PC-9 (cell line): ENCODE results near the gene MXD1. TPM values are rescaled to one million over a fixed set of nuclear protein-coding genes. Genes with fewer than 3 reads are reported as not detected.

Experiments used
- BruUV-seq: library from RNA; stranded (reverse); fragments of 400-500 nt; replicated peaks from 2 replicates; lab custom pipeline; 2021; lab: Mats Ljungman, UMichigan
- CTCF ChIA-PET: fragments of 300-600 bp; sonication (Branson Sonifier 250); formaldehyde crosslinking; loops from one replicate; lab custom pipeline; 2022; ENCODE audit warnings: antibody characterized with exemption; lab: Charles Lee
- POLR2A ChIA-PET: fragments of 300-600 bp; sonication (Branson Sonifier 250); formaldehyde crosslinking; loops from one replicate; lab custom pipeline; 2022; ENCODE audit warnings: antibody characterized with exemption; ENCODE audit not compliant: unreplicated experiment; lab: Charles Lee
- DNase-seq, 2 experiments: peaks; one replicate each; pipeline versions ENCODE4 v3.0.0 to v3.0.0-alpha.2; 2015 to 2022; ENCODE audit warnings: mixed read lengths in 1 of 2
- H2AFZ ChIP-seq: fragments of 200-600 bp; sonication (generic); 2 replicates; pipeline ENCODE4 v1.8.1; 2017; ENCODE audit warnings: antibody characterized with exemption
- H3F3A ChIP-seq: fragments of 200-600 bp; sonication (generic); 2 replicates; pipeline ENCODE4 v1.8.1; 2017; ENCODE audit warnings: antibody characterized with exemption, mild to moderate bottlenecking, low read depth; ENCODE audit not compliant: insufficient read depth
- H3K27ac ChIP-seq: fragments of 200-600 bp; sonication (generic); 2 replicates; pipeline ENCODE4 v1.6.1; 2016; ENCODE audit warnings: mixed run types
- H3K27me3 ChIP-seq: fragments of 200-600 bp; sonication (generic); 2 replicates; pipeline ENCODE4 v1.6.1; 2016; ENCODE audit warnings: low read depth, mixed run types; ENCODE audit not compliant: insufficient read depth
- H3K36me3 ChIP-seq: fragments of 200-600 bp; sonication (generic); 2 replicates; pipeline ENCODE4 v1.6.1; 2016; ENCODE audit warnings: low read depth, mixed run types
- H3K4me1 ChIP-seq: fragments of 200-600 bp; sonication (generic); replicated peaks from 2 replicates; pipeline ENCODE4 v1.6.1; 2016; ENCODE audit warnings: mixed run types; ENCODE audit not compliant: insufficient read depth
- H3K4me2 ChIP-seq: fragments of 200-600 bp; sonication (generic); 2 replicates; pipeline ENCODE4 v1.6.1; 2017; ENCODE audit warnings: mixed run types
- H3K4me3 ChIP-seq: fragments of 200-600 bp; sonication (generic); 2 replicates; pipeline ENCODE4 v1.6.1; 2016; ENCODE audit warnings: mixed run types
- H3K79me2 ChIP-seq: fragments of 200-600 bp; sonication (generic); 2 replicates; pipeline ENCODE4 v1.6.1; 2017; ENCODE audit warnings: low read depth, mixed run types
- H3K9me2 ChIP-seq: fragments of 200-600 bp; sonication (generic); 2 replicates; pipeline ENCODE4 v1.8.1; 2017; ENCODE audit warnings: mild to moderate bottlenecking; ENCODE audit not compliant: insufficient read depth
- H3K9me3 ChIP-seq: fragments of 200-600 bp; sonication (generic); 2 replicates; pipeline ENCODE4 v1.8.1; 2016; ENCODE audit warnings: low read depth; ENCODE audit not compliant: insufficient read depth
- H4K20me1 ChIP-seq: fragments of 200-600 bp; sonication (generic); 2 replicates; pipeline ENCODE4 v1.8.1; 2017; ENCODE audit not compliant: insufficient read depth
- EZH2 ChIP-seq: fragments of 200-600 bp; sonication (generic); IDR thresholded peaks from 2 replicates; pipeline ENCODE4 v1.8.0; 2017; ENCODE audit warnings: antibody characterized with exemption, low read depth
- intact Hi-C: fragments of 100-400 bp; cut with micrococcal nuclease; formaldehyde crosslinking; loops from one replicate; pipeline ENCODE4 v1.10.0; 2022; ENCODE audit not compliant: unreplicated experiment
- total RNA-seq: library from RNA; stranded (reverse); gene quantifications from 2 replicates; pipeline ENCODE4 v1.2.3, GENCODE V29; 2021
- TF ChIP-seq, protein P1 (sequence below): fragments of 200-600 bp; sonication (generic); conservative IDR thresholded peaks from 2 replicates; pipeline ENCODE4 v1.6.1; 2017; ENCODE audit warnings: mixed run types, antibody characterized with exemption, mild to moderate bottlenecking, moderate library complexity

The MXD1 gene
- total RNA-seq, 1 experiment from 2014 or later = 8.8 TPM

GRCh38 chr2:69979902-69980807, 65.2 kb downstream of the MXD1 start:
- Histone ChIP-seq H3K9me3 (no peaks in the 10 kb centered on the region), H3K9me2 (no peaks in the 10 kb centered on the region), H3K79me2 (no peaks in the 10 kb centered on the region), H3F3A (no peaks in the 10 kb centered on the region), H3K4me3 (no peak overlapping the region), H3K27ac (no peak overlapping the region), H3K27me3 (no peaks in the 10 kb centered on the region), H3K4me2 (no peak overlapping the region), H4K20me1 (no peaks in the 10 kb centered on the region), H2AFZ (no peak overlapping the region), H3K4me1 (0 out of 2 replicates have a peak, but pooled peaks cover 3% of the 10 kb centered on the region), H3K36me3 (no peaks in the 10 kb centered on the region)
- intact Hi-C loops = no loop called here
- TF ChIP-seq, protein P1, sequence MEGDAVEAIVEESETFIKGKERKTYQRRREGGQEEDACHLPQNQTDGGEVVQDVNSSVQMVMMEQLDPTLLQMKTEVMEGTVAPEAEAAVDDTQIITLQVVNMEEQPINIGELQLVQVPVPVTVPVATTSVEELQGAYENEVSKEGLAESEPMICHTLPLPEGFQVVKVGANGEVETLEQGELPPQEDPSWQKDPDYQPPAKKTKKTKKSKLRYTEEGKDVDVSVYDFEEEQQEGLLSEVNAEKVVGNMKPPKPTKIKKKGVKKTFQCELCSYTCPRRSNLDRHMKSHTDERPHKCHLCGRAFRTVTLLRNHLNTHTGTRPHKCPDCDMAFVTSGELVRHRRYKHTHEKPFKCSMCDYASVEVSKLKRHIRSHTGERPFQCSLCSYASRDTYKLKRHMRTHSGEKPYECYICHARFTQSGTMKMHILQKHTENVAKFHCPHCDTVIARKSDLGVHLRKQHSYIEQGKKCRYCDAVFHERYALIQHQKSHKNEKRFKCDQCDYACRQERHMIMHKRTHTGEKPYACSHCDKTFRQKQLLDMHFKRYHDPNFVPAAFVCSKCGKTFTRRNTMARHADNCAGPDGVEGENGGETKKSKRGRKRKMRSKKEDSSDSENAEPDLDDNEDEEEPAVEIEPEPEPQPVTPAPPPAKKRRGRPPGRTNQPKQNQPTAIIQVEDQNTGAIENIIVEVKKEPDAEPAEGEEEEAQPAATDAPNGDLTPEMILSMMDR = no peak
- TF ChIP-seq EZH2 = no peak
- DNase-seq = no peak
- ChIA-PET CTCF (interaction anchor here (0.6 kb wide), 1 partner anchor 184 kb away, joined by 6 read pairs; no protein-coding TSS in a partner anchor), POLR2A (no interaction called here)
- BruUV-seq = no TSS peak

DNA sequence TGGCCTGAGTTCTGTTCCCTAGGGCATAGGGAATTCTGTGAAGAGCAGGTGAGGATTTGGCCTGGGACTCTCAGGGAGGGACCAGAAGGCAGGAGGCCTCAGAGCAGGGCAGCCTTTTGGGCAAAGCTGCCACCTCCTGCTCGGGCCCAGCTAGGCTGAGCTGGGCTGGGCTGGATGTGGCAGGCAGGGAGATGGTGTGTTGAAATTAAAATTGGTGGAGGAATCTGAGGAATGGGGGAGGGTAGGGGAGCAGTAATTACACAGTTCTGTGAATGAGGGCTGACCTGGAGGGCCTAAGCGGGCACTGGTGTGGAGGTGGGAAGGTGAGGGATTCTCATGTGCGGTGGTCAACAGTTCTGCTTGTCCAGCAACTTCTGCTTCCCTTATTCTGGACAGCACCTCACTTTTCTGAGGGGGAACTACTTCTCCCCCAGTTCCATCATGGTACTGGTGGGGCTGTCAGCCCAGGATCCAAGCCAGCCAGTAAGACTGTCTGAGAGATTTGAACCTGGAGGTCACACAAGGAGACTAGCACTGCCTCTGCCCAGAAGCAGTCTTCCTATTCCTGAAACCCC, 68.6 kb downstream of the MXD1 start:
- H3K4me1 ChIP-seq = peaks cover 15% of the 10 kb centered on the region
- no peak overlapping the region for H3K4me2 ChIP-seq
- BruUV-seq = no TSS peak
- TF ChIP-seq, protein P1 = no peak
- TF ChIP-seq EZH2 = no peak
- no peaks in the 10 kb centered on the region for H3K9me2 ChIP-seq
- H3F3A ChIP-seq = peaks cover 8% of the 10 kb centered on the region
- H3K36me3 ChIP-seq = no peaks in the 10 kb centered on the region
- no peak for DNase-seq
- ChIA-PET CTCF (no interaction called here), POLR2A (no interaction called here)
- no peaks in the 10 kb centered on the region for H4K20me1 ChIP-seq
- no peak overlapping the region for H2AFZ ChIP-seq
- H3K79me2 ChIP-seq = no peaks in the 10 kb centered on the region
- H3K27me3 ChIP-seq = no peaks in the 10 kb centered on the region
- no peak overlapping the region for H3K4me3 ChIP-seq
- no peak overlapping the region for H3K27ac ChIP-seq
- H3K9me3 ChIP-seq = no peaks in the 10 kb centered on the region
- intact Hi-C loops = no loop called here

DNA sequence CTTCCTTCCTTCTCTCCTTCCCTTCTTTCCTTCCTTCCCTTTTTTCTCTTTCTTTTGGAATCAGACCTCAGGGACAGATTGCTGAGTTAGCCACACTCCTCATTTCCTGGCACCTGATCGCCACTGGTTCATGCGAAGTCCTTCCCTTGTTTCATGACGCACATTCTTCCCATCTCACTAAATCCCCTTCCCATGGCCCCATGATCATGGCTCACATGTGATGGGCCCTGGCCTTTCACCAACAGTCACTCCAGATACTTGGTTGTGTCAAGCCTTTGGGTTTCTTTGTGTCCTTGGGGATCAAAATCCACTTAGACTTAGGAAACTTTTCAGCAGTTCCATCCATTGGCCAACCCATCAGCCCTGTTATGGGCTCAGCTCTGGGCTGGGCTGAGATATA, 70.3 kb downstream of the MXD1 start:
- DNase-seq = no peak
- H3F3A ChIP-seq = peaks cover 25% of the 10 kb centered on the region
- H3K27ac ChIP-seq = no peak overlapping the region
- POLR2A ChIA-PET = no interaction called here
- no peak overlapping the region for H2AFZ ChIP-seq
- intact Hi-C loops = loop anchor here (5.0 kb wide), 1 partner anchor 38 kb away; no protein-coding TSS in a partner anchor
- H3K79me2 ChIP-seq = no peaks in the 10 kb centered on the region
- no TSS peak for BruUV-seq
- no peaks in the 10 kb centered on the region for H4K20me1 ChIP-seq
- CTCF ChIA-PET = no interaction called here
- H3K4me1 ChIP-seq = peaks cover 30% of the 10 kb centered on the region
- no peaks in the 10 kb centered on the region for H3K27me3 ChIP-seq
- no peak for TF ChIP-seq EZH2
- TF ChIP-seq, protein P1 = no peak
- no peak overlapping the region for H3K4me2 ChIP-seq
- no peak overlapping the region for H3K4me3 ChIP-seq
- no peaks in the 10 kb centered on the region for H3K9me3 ChIP-seq
- no peaks in the 10 kb centered on the region for H3K36me3 ChIP-seq
- H3K9me2 ChIP-seq = no peaks in the 10 kb centered on the region
